IMR-90 (cell line): ENCODE data around the gene RPL23. TPM values are rescaled to one million over a fixed set of nuclear protein-coding genes. Genes with fewer than 3 reads are reported as not detected.
A peak's percentile ranks its signal among the peaks of the same experiment; 100 is the strongest.

ENCODE experiments used
- ATAC-seq: fragments of 200-7000 bp; cut with Tn5 transposase; 2 replicates; pipeline ENCODE4 v1.9.1; 2020; ENCODE audit warnings: low read depth, mild to moderate bottlenecking, moderate library complexity
- BruUV-seq: library from RNA; stranded (reverse); fragments of 400-500 nt; replicated peaks from 2 replicates; lab custom pipeline; 2021; lab: Mats Ljungman, UMichigan
- CTCF ChIA-PET: fragments of 300-600 bp; formaldehyde crosslinking; extraction: SDS; loops from one replicate; lab custom pipeline; 2021; ENCODE audit warnings: antibody characterized with exemption; lab: Yijun Ruan, JAX
- POLR2A ChIA-PET: fragments of 300-600 bp; sonication (Branson Sonifier 250); formaldehyde crosslinking; loops from one replicate; lab custom pipeline; 2022; ENCODE audit warnings: antibody characterized with exemption; ENCODE audit not compliant: unreplicated experiment; lab: Charles Lee
- DNase-seq: peaks from one replicate; pipeline ENCODE4 v3.0.0; 2013
- H2AFZ ChIP-seq: replicated peaks from 2 replicates; pipeline ENCODE3; 2013; ENCODE audit warnings: low read length, mild to moderate bottlenecking; ENCODE audit not compliant: poor library complexity
- H2AK5ac ChIP-seq: 2 replicates; pipeline ENCODE4 v1.6.1; 2013; ENCODE audit warnings: low read depth, low read length, inconsistent platforms
- H2AK9ac ChIP-seq: replicated peaks from 2 replicates; pipeline ENCODE3; 2013; ENCODE audit warnings: mild to moderate bottlenecking, low read depth, low read length, moderate library complexity; ENCODE audit not compliant: poor library complexity
- H2BK120ac ChIP-seq: 2 replicates; pipeline ENCODE4 v1.6.1; 2013; ENCODE audit warnings: low read depth, low read length, inconsistent platforms
- H2BK15ac ChIP-seq: 3 replicates; pipeline ENCODE4 v1.6.1; 2013; ENCODE audit warnings: low read depth, low read length, inconsistent platforms
- H2BK20ac ChIP-seq: 2 replicates; pipeline ENCODE4 v1.6.1; 2013; ENCODE audit warnings: low read depth, mild to moderate bottlenecking, inconsistent platforms, low read length, moderate library complexity
- H2BK5ac ChIP-seq: 2 replicates; pipeline ENCODE4 v1.6.1; 2013; ENCODE audit warnings: mild to moderate bottlenecking, low read depth, low read length, inconsistent platforms; ENCODE audit not compliant: poor library complexity, severe bottlenecking
- H3K14ac ChIP-seq: replicated peaks from 2 replicates; pipeline ENCODE4 v1.6.1; 2013; ENCODE audit warnings: low read depth, low read length, inconsistent platforms
- H3K18ac ChIP-seq: 2 replicates; pipeline ENCODE4 v1.6.1; 2013; ENCODE audit warnings: low read depth, low read length, control low read depth
- H3K23ac ChIP-seq: 2 replicates; pipeline ENCODE4 v1.6.1; 2013; ENCODE audit warnings: low read depth, low read length, inconsistent platforms
- H3K27ac ChIP-seq: 2 replicates; pipeline ENCODE4 v1.5.1; 2013; ENCODE audit warnings: mild to moderate bottlenecking, control low read depth, low read length; ENCODE audit not compliant: insufficient read depth
- H3K27me3 ChIP-seq: 2 replicates; pipeline ENCODE4 v1.6.1; 2013; ENCODE audit warnings: low read length; ENCODE audit not compliant: control insufficient read depth, insufficient read depth
- H3K36me3 ChIP-seq: 2 replicates; pipeline ENCODE4 v1.6.1; 2013; ENCODE audit warnings: low read length, mixed read lengths; ENCODE audit not compliant: control insufficient read depth, insufficient read depth
- H3K4ac ChIP-seq: 2 replicates; pipeline ENCODE4 v1.6.1; 2013; ENCODE audit warnings: low read depth, low read length, inconsistent platforms
- H3K4me1 ChIP-seq: 2 replicates; pipeline ENCODE4 v1.6.1; 2013; ENCODE audit warnings: low read length, mixed read lengths; ENCODE audit not compliant: control insufficient read depth, insufficient read depth
- H3K4me2 ChIP-seq: 2 replicates; pipeline ENCODE4 v1.6.1; 2013; ENCODE audit warnings: low read depth, mild to moderate bottlenecking, control low read depth, low read length, moderate library complexity
- H3K4me3 ChIP-seq: 2 replicates; pipeline ENCODE4 v1.5.1; 2013; ENCODE audit warnings: low read depth, mild to moderate bottlenecking, control low read depth, low read length, moderate library complexity; ENCODE audit not compliant: insufficient read depth
- H3K56ac ChIP-seq: 2 replicates; pipeline ENCODE4 v1.6.1; 2013; ENCODE audit warnings: low read length, inconsistent platforms; ENCODE audit not compliant: insufficient read depth; ENCODE audit errors: extremely low read depth
- H3K79me1 ChIP-seq, 2 experiments: 2 replicates each; pipeline ENCODE4 v1.6.1; 2013; ENCODE audit warnings: low read length in 2 of 2, inconsistent platforms in 1 of 2, low read depth in 1 of 2
- H3K9ac ChIP-seq: 2 replicates; pipeline ENCODE4 v1.6.1; 2013; ENCODE audit warnings: low read depth, low read length, control low read depth
- H3K9me1 ChIP-seq: 2 replicates; pipeline ENCODE4 v1.6.1; 2013; ENCODE audit warnings: low read length, inconsistent platforms; ENCODE audit not compliant: insufficient read depth
- H3K9me3 ChIP-seq: 2 replicates; pipeline ENCODE4 v1.6.1; 2013; ENCODE audit warnings: low read length; ENCODE audit not compliant: control insufficient read depth, insufficient read depth
- H4K20me1 ChIP-seq: 2 replicates; pipeline ENCODE4 v1.6.1; 2013; ENCODE audit warnings: low read length, inconsistent platforms; ENCODE audit not compliant: insufficient read depth
- H4K5ac ChIP-seq: 2 replicates; pipeline ENCODE4 v1.6.1; 2013; ENCODE audit warnings: mild to moderate bottlenecking, low read depth, low read length, control low read depth
- H4K8ac ChIP-seq, 2 experiments: 2 replicates each; pipeline ENCODE4 v1.6.1; 2013; ENCODE audit warnings: low read depth in 2 of 2, low read length in 2 of 2, control low read depth in 1 of 2, inconsistent platforms in 1 of 2
- H4K91ac ChIP-seq: 2 replicates; pipeline ENCODE4 v1.6.1; 2013; ENCODE audit warnings: low read depth, low read length, inconsistent platforms; ENCODE audit not compliant: insufficient read depth
- BHLHE40 ChIP-seq: fragments of 150-350 bp; IDR thresholded peaks from 2 replicates; pipeline ENCODE4 v1.6.1; 2016; ENCODE audit warnings: mild to moderate bottlenecking, low read depth, low read length
- CEBPB ChIP-seq: IDR thresholded peaks from 2 replicates; pipeline ENCODE4 v1.6.1; 2012; ENCODE audit warnings: low read depth, low read length, improper control_type of control experiment
- CHD1 ChIP-seq: IDR thresholded peaks from 2 replicates; pipeline ENCODE4 v1.6.1; 2012; ENCODE audit warnings: low read depth, low read length, improper control_type of control experiment
- CTCF ChIP-seq: conservative IDR thresholded peaks from 2 replicates; pipeline ENCODE4 v1.5.1; 2012; ENCODE audit warnings: mild to moderate bottlenecking, low read depth, low read length, improper control_type of control experiment
- FOS ChIP-seq: fragments of 150-350 bp; IDR thresholded peaks from 2 replicates; pipeline ENCODE4 v1.6.1; 2016; ENCODE audit warnings: low read depth, low read length
- MAFK ChIP-seq: IDR thresholded peaks from 2 replicates; pipeline ENCODE4 v1.6.1; 2012; ENCODE audit warnings: low read depth, low read length, improper control_type of control experiment
- MXI1 ChIP-seq: IDR thresholded peaks from 2 replicates; pipeline ENCODE4 v1.6.1; 2012; ENCODE audit warnings: low read depth, mild to moderate bottlenecking, low read length, moderate library complexity, borderline replicate concordance
- NFE2L2 ChIP-seq: fragments of 150-350 bp; IDR thresholded peaks from 2 replicates; pipeline ENCODE4 v1.6.1; 2016; ENCODE audit warnings: low read depth, mild to moderate bottlenecking, low read length
- POLR2A ChIP-seq: IDR thresholded peaks from 2 replicates; pipeline ENCODE4 v1.6.1; 2012; ENCODE audit warnings: mild to moderate bottlenecking, low read depth, low read length
- RAD21 ChIP-seq: IDR thresholded peaks from 2 replicates; pipeline ENCODE4 v1.6.1; 2012; ENCODE audit warnings: low read length, improper control_type of control experiment
- RCOR1 ChIP-seq: IDR thresholded peaks from 2 replicates; pipeline ENCODE4 v1.6.1; 2012; ENCODE audit warnings: mild to moderate bottlenecking, low read length, improper control_type of control experiment; ENCODE audit not compliant: insufficient replicate concordance
- RFX5 ChIP-seq: IDR thresholded peaks from 2 replicates; pipeline ENCODE4 v1.8.0; 2012; ENCODE audit warnings: low read depth, mild to moderate bottlenecking, low read length, moderate library complexity
- SMC3 ChIP-seq: fragments of 150-350 bp; IDR thresholded peaks from 2 replicates; pipeline ENCODE4 v1.6.1; 2016; ENCODE audit warnings: low read depth, mild to moderate bottlenecking, antibody characterized with exemption, low read length, moderate library complexity
- WGBS, 2 experiments: methylation state at CpG; one replicate each; pipeline versions ENCODE4 v1.1.5 to v1.1.7; 2013; ENCODE audit warnings: missing lambda C conversion rate in 2 of 2; ENCODE audit not compliant: insufficient read length in 1 of 2; ENCODE audit errors: extremely low coverage in 2 of 2; 5-methylcytosine and 5-hydroxymethylcytosine counted together
- dilution Hi-C: fragments of 300-500 bp; cut with HindIII; formaldehyde crosslinking; loops from one replicate; pipeline ENCODE4 v1.14.3; 2018; ENCODE audit warnings: low sequenced_read_pairs; ENCODE audit not compliant: unreplicated experiment
- in situ Hi-C: fragments of 300-500 bp; cut with MboI; formaldehyde crosslinking; loops from 3 replicates; pipeline ENCODE4 v1.14.3; 2019; ENCODE audit warnings: low sequenced_read_pairs, inconsistent platforms, mixed read lengths
- intact Hi-C: fragments of 100-400 bp; cut with micrococcal nuclease; formaldehyde crosslinking; loops from 2 replicates; pipeline ENCODE4 v1.10.0; 2022
- polyA plus RNA-seq, 3 experiments: library from polyadenylated mRNA; depleted of rRNA; stranded (reverse); fragments of >200 nt; gene quantifications; 2 replicates each; pipeline ENCODE4 v1.2.3, GENCODE V29; 2012; ENCODE audit warnings: low replicate concordance in 1 of 3
- total RNA-seq: library from RNA; depleted of rRNA; stranded (reverse); fragments of >200 nt; gene quantifications from 2 replicates; pipeline ENCODE4 v1.2.3, GENCODE V29; 2012

Gene RPL23
- total and polyA plus RNA-seq, 2 of the 4 experiments (the other 2 are of a cell fraction): 1,170 to 2,308 TPM

- no peak overlapping the region for H4K5ac ChIP-seq
- ChIA-PET POLR2A (interaction anchor here (1.1 kb wide), 1 partner anchor 16 kb away, joined by 3 read pairs; no protein-coding TSS in a partner anchor), CTCF (no interaction called here)
- TF ChIP-seq BHLHE40 (no peak), CHD1 (no peak), NFE2L2 (no peak), SMC3 (no peak), CTCF (no peak), FOS (no peak), RAD21 (no peak), MXI1 (no peak), RFX5 (no peak), MAFK (no peak), POLR2A (no peak), CEBPB (no peak), RCOR1 (no peak)
- in situ Hi-C loops: no loop called here
- no peak overlapping the region for H2BK15ac ChIP-seq
- no peak overlapping the region for H2AK9ac ChIP-seq
- intact Hi-C loops: no loop called here
- no peak for DNase-seq
- H3K9ac ChIP-seq: no peak overlapping the region
- peaks cover 99% of the 10 kb centered on the region for H4K20me1 ChIP-seq
- BruUV-seq: no TSS peak
- H3K4me3 ChIP-seq: no peak overlapping the region
- no peak overlapping the region for H2BK120ac ChIP-seq
- H3K36me3 ChIP-seq: peaks cover 83% of the 10 kb centered on the region
- no peak overlapping the region for H3K27ac ChIP-seq
- peaks cover 19% of the 10 kb centered on the region for H3K4me1 ChIP-seq
- no peaks in the 10 kb centered on the region for H3K9me3 ChIP-seq
- no peak overlapping the region for H3K56ac ChIP-seq
- H2AK5ac ChIP-seq: no peak overlapping the region
- H2BK5ac ChIP-seq: no peak overlapping the region
- H3K4me2 ChIP-seq: no peak overlapping the region
- ATAC-seq: peak; percentile 13
- H3K9me1 ChIP-seq: peaks cover 22% of the 10 kb centered on the region
- no peak overlapping the region for H4K8ac ChIP-seq
- no peak overlapping the region for H3K23ac ChIP-seq
- H2AFZ ChIP-seq: no peak overlapping the region
- dilution Hi-C loops: no loop called here
- WGBS, 2 experiments: no CpG with 5 or more reads among the region's 6 CpGs
- H3K18ac ChIP-seq: no peak overlapping the region
- no peak overlapping the region for H2BK20ac ChIP-seq
- H4K91ac ChIP-seq: no peak overlapping the region
- H3K14ac ChIP-seq: no peak overlapping the region
- no peak overlapping the region for H3K4ac ChIP-seq
- peaks cover 54 to 95% of the 10 kb centered on the region in 2 experiments for H3K79me1 ChIP-seq
- no peaks in the 10 kb centered on the region for H3K27me3 ChIP-seq
Observed at GRCh38 chr17:38893607-38894006, 40.1 kb upstream of the RPL23 start.
